Nucleus accumbens (tissue), 56 donors: ENCODE measurements around the gene MED12.

Experiments
- DNase-seq, 56 donors: peaks; one replicate each; lab custom pipeline; 2025; lab: John Stamatoyannopoulos, UW

MED12 gene

DNA sequence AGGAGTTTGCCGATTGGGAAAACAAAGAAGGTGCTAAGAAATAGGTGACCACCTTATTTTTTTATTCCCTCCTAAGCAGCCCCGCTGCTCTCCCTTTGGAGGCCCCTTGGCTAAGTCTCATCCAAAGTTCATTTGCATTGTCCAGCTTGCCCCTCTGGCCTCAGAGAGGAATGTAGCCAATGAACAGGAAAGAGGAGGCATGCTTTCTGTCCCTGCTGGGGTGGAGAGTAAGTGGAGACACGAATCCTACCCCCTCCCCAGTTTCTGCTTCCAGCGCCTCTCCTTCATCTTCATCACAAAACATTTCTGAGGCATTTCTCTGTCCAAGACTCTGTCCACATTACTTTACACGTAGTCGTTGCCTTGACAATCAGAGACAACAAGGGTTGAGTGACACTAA, 64.9 kb downstream of the MED12 start:
- peak in 2 of 56 donors; percentile 1 for DNase-seq

DNA sequence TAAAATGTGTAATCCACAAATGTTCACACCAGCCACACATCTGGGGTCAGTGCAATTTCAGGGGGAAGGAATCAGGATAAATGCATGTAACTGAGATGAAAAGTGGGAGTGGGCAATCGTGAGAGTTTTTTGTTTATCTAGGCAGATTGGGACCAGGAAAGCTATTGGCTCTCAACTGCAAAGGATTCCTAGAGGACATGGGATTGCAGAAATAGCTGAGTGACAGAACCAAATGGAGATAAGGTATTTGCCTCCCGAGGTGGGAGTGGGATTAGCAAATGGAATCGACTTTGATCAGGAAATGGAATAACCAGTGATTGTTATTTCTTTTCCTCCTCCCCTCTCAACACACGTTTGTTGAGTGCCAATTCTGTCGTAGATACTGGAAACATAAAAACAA, 65.7 kb downstream of the MED12 start:
- DNase-seq, result no peak

DNA sequence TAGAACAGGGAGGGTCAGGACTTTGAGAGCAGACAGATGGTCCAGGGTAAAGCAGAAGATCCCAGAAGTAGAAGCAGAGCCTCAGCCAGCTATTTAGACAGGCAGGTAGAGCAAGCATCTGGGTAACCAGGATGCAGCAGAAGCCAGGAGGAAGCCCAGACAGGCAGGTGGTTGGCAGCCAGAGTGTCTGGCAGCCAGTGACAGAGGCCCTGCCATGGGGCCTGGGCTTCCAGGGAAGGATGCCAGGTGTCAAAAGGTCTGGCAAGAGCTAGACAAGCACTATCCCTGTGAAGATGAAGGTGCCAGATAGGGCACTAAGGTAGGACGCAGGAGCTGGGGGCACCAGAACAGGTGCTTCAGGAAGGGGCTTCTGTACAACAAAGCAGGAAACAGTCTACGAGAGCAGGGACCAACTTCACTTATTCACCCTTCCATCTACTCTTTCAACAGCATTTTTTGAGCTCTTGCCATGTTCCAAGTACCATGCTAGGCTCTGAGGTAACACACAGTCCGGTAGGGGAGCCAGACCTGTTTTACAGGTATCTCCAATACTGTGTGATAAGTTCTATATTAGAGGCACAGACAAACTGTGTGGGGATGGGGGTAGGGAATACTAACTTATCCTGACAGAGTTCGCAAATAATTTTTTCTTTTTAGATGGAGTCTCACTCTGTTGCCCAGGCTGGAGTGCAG, 66.6 kb downstream of the MED12 start:
- no peak for DNase-seq

DNA sequence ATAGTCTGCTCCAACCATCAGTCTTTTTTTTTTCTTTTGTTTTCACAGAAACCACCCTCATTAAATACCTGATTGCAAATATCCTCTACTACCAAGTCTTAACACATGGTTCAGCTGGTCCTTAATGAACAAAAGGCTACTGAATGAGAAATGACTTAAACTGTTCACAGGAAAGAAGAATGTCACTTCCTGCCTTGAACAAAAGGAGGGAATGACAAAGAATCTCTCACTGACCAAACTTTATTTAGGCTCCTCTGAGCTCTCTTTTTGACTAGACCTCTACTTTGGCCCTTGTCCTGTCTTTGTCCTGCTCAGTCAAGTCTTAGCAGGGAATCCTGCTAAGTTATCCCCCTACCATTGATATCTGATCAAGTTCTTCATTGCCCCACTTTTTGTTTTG, 72.9 kb downstream of the MED12 start:
- DNase-seq, result no peak
